Panc1 (cell line): ENCODE data around the gene PDIK1L.

Experiments used
- POLR2AphosphoS5 ChIP-seq: IDR thresholded peaks from 2 replicates; pipeline ENCODE4 v1.6.1; 2012; ENCODE audit warnings: mild to moderate bottlenecking, low read depth, low read length, moderate library complexity
- TF ChIP-seq, protein P1 (sequence below): fragments of 450-650 bp; IDR thresholded peaks from 2 replicates; pipeline ENCODE4 v1.5.1; 2017; ENCODE audit warnings: mild to moderate bottlenecking

GRCh38 chr1:26134466-26134865, 22.8 kb downstream of the PDIK1L start:
- TF ChIP-seq, protein P1, sequence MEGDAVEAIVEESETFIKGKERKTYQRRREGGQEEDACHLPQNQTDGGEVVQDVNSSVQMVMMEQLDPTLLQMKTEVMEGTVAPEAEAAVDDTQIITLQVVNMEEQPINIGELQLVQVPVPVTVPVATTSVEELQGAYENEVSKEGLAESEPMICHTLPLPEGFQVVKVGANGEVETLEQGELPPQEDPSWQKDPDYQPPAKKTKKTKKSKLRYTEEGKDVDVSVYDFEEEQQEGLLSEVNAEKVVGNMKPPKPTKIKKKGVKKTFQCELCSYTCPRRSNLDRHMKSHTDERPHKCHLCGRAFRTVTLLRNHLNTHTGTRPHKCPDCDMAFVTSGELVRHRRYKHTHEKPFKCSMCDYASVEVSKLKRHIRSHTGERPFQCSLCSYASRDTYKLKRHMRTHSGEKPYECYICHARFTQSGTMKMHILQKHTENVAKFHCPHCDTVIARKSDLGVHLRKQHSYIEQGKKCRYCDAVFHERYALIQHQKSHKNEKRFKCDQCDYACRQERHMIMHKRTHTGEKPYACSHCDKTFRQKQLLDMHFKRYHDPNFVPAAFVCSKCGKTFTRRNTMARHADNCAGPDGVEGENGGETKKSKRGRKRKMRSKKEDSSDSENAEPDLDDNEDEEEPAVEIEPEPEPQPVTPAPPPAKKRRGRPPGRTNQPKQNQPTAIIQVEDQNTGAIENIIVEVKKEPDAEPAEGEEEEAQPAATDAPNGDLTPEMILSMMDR = no peak
- no peak for TF ChIP-seq POLR2AphosphoS5
